Spleen (tissue), 7 donors: Measurements from ENCODE around the gene THBS2.

Experiments
- POLR2A ChIP-seq, 3 donors: fragments of 450-650 bp; IDR thresholded peaks; one replicate each; pipeline ENCODE4 v1.5.1; 2017; ENCODE audit warnings: antibody characterized with exemption in 3 of 3, mild to moderate bottlenecking in 1 of 3
- POLR2AphosphoS5 ChIP-seq, 3 donors: sonication (generic); formaldehyde crosslinking; IDR thresholded peaks; one replicate each; pipeline ENCODE4 v1.5.1; 2017; ENCODE audit warnings: antibody characterized with exemption in 3 of 3
- TF ChIP-seq, protein P1 (sequence below), 11 experiments: fragments of 200-600 bp in 7 of 11; fragments of 450-650 bp in 4 of 11; sonication (generic) in 4 of 11; IDR thresholded peaks in 8 of 11; conservative IDR thresholded peaks in 3 of 11; 1 replicate in 7 of 11; 2 replicates in 4 of 11; pipeline versions ENCODE4 v1.4.0 to v1.8.0; 2016 to 2021; ENCODE audit warnings: antibody characterized with exemption in 11 of 11, inconsistent platforms in 4 of 11, mild to moderate bottlenecking in 1 of 11
- donor health status: DM: no; HTN: no; CAD: no; lungs with moderate emphysema.
- donor health status: DM: no; HTN: no; CAD: no.
- donor health status: DM: no; HTN: no; CAD: no.

- TF ChIP-seq, protein P1, sequence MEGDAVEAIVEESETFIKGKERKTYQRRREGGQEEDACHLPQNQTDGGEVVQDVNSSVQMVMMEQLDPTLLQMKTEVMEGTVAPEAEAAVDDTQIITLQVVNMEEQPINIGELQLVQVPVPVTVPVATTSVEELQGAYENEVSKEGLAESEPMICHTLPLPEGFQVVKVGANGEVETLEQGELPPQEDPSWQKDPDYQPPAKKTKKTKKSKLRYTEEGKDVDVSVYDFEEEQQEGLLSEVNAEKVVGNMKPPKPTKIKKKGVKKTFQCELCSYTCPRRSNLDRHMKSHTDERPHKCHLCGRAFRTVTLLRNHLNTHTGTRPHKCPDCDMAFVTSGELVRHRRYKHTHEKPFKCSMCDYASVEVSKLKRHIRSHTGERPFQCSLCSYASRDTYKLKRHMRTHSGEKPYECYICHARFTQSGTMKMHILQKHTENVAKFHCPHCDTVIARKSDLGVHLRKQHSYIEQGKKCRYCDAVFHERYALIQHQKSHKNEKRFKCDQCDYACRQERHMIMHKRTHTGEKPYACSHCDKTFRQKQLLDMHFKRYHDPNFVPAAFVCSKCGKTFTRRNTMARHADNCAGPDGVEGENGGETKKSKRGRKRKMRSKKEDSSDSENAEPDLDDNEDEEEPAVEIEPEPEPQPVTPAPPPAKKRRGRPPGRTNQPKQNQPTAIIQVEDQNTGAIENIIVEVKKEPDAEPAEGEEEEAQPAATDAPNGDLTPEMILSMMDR (IDR thresholded peaks at IDR 0.05 in 8 of 11, conservative IDR thresholded peaks at IDR 0.05 in 3 of 11): no peak
- no peak for TF ChIP-seq POLR2A (IDR thresholded peaks at IDR 0.05)
- no peak for TF ChIP-seq POLR2AphosphoS5 (IDR thresholded peaks at IDR 0.05)
Observed at GRCh38 chr6:169174516-169175359, 78.9 kb downstream of the THBS2 start.
